OCI-LY3 (cell line): ENCODE data around the gene SNAP25.

Source experiments
- EZH2phosphoT487 ChIP-seq: fragments of 200-600 bp; shearing (Covaris generic); IDR thresholded peaks from 2 replicates; pipeline ENCODE4 v1.6.1; 2018; ENCODE audit warnings: antibody characterized with exemption, mixed run types, low read depth
- TF ChIP-seq, protein P1 (sequence below): fragments of 200-600, 300-600 bp; sonication (generic); IDR thresholded peaks from 2 replicates; pipeline ENCODE4 v1.5.1; 2014; ENCODE audit warnings: antibody characterized with exemption, low read length, low read depth

DNA sequence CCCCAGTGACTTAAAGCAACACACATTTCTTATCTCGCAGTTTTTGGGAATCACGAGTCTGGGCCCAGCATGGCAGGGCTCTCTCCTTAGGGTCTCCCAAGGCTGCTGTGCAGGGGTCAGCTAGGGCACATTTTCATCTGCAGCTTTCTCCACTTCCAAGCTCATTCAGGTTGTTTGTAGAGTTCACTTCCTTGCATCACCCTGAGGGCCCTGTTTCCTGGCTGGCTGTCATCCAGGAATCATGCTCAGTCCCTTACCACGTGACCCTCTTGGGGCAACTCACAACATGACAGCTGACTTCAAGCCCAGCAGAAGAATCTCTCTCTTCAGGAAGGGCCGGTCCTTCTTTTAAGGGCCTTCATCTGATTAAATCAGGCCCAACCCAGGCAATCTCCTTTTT lies 21.3 kb downstream of the SNAP25 start:
- TF ChIP-seq, protein P1, sequence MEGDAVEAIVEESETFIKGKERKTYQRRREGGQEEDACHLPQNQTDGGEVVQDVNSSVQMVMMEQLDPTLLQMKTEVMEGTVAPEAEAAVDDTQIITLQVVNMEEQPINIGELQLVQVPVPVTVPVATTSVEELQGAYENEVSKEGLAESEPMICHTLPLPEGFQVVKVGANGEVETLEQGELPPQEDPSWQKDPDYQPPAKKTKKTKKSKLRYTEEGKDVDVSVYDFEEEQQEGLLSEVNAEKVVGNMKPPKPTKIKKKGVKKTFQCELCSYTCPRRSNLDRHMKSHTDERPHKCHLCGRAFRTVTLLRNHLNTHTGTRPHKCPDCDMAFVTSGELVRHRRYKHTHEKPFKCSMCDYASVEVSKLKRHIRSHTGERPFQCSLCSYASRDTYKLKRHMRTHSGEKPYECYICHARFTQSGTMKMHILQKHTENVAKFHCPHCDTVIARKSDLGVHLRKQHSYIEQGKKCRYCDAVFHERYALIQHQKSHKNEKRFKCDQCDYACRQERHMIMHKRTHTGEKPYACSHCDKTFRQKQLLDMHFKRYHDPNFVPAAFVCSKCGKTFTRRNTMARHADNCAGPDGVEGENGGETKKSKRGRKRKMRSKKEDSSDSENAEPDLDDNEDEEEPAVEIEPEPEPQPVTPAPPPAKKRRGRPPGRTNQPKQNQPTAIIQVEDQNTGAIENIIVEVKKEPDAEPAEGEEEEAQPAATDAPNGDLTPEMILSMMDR: no peak
- TF ChIP-seq EZH2phosphoT487: no peak
